HG03135 (cell line): ENCODE data around the gene PDCD1LG2.
A peak's percentile ranks its signal among the peaks of the same experiment; 100 is the strongest.
"Not testable (repeated sequence)": the region's sequence is repeated elsewhere in the genome, so short reads cannot be mapped to it uniquely, and the experiment has no call there.

Experiments
- ATAC-seq: cut with Tn5 transposase; IDR thresholded peaks from one replicate; pipeline ENCODE4 v1.9.1; 2021; ENCODE audit warnings: mild to moderate bottlenecking, moderate library complexity; ENCODE audit not compliant: unreplicated experiment

PDCD1LG2 gene

DNA sequence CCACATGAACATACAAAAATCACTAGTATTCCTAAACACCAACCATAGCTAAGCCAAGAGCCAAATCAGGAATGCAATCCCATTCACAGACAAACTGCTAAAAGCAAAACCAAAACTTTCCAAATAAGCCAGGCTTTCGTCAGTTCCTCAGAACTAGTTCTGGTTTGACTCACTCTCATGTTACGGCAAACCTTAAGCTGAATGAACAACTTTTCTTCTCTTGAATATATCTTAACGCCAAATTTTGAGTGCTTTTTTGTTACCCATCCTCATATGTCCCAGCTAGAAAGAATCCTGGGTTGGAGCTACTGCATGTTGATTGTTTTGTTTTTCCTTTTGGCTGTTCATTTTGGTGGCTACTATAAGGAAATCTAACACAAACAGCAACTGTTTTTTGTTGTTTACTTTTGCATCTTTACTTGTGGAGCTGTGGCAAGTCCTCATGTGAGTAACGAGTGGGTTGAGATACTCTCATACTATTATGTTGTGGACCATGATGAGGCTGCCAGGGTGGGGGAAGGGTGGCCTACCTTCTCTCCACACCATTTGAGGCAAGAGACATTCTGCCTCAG lies at the start of gene PDCD1LG2:
PDCD1LG2 (plus strand) TSS at position 172 of the 572 bp plus-strand sequence. CDS start 12,016 bp downstream, outside the sequence.
- peak; percentile 80 for ATAC-seq

- not testable (repeated sequence) for ATAC-seq
Observed at GRCh38 chr9:5464831-5465330, 45.5 kb upstream of the PDCD1LG2 start.

GRCh38 chr9:5466005-5466404 lies 44.3 kb upstream of the PDCD1LG2 start:
- no peak for ATAC-seq

DNA sequence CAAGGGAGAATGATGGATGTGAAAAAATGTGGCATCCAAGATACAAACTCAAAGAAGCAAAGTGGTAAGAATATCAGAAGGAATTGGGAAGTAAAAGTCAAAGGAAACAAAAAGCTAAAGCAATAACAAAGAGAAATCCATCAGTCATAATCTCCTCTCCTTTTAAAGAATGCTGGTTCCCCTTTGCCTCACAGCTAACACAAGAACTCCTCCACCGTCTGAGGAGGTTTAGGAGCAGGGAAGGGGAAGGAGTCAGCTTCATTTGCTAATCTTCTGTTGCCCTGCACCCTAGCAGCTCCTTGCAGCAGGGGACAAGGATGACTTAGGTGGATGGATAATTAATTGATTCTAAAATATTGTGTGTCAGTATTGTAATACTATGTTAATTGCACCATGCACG lies 43.6 kb upstream of the PDCD1LG2 start:
- ATAC-seq: no peak

- no peak for ATAC-seq
Observed at GRCh38 chr9:5468850-5469249, 41.5 kb upstream of the PDCD1LG2 start.

DNA sequence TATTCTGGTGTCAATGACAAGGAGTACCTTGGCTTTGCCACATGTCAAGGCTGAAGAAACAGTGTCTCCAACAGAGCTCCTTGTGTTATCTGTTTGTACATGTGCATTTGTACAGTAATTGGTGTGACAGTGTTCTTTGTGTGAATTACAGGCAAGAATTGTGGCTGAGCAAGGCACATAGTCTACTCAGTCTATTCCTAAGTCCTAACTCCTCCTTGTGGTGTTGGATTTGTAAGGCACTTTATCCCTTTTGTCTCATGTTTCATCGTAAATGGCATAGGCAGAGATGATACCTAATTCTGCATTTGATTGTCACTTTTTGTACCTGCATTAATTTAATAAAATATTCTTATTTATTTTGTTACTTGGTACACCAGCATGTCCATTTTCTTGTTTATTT lies 40.2 kb upstream of the PDCD1LG2 start:
- no peak for ATAC-seq

DNA sequence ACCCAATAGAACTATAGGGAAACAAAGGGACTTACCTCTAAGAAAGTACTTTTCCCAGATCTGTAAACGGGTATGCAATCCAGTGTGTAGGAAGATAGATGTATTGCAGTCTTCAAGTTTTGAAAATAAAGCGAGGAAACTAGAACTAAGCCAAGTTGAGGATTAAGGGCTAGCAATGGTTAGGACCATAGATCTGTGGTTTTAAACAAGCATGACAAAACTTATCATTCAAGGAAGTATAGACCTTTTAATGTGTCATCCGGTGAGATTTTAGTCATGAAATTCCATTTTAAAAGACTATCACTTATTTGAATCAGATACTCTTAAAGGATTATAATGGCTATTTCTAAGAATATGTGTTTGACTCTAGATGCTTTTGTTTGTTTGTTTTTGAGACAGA lies 39.5 kb upstream of the PDCD1LG2 start:
- no peak for ATAC-seq

DNA sequence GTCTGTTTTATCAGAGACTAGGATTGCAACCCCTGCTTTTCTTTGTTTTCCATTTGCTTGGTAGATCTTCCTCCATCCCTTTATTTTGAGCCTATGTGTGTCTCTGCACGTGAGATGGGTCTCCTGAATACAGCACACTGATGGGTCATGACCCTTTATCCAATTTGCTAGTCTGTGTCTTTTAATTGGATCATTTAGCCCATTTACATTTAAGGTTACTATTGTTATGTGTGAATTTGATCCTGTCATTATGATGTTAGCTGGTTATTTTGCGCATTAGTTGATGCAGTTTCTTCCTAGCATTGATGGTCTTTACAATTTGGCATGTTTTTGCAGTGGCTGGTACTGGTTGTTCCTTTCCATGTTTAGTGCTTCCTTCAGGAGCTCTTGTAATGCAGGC lies 34.7 kb upstream of the PDCD1LG2 start:
- not testable (repeated sequence) for ATAC-seq

GRCh38 chr9:5478206-5478605 lies 32.1 kb upstream of the PDCD1LG2 start:
- ATAC-seq: no peak

GRCh38 chr9:5479994-5480694 lies 30.2 kb upstream of the PDCD1LG2 start:
- no peak for ATAC-seq

GRCh38 chr9:5480919-5481318 lies 29.4 kb upstream of the PDCD1LG2 start:
- no peak for ATAC-seq

DNA sequence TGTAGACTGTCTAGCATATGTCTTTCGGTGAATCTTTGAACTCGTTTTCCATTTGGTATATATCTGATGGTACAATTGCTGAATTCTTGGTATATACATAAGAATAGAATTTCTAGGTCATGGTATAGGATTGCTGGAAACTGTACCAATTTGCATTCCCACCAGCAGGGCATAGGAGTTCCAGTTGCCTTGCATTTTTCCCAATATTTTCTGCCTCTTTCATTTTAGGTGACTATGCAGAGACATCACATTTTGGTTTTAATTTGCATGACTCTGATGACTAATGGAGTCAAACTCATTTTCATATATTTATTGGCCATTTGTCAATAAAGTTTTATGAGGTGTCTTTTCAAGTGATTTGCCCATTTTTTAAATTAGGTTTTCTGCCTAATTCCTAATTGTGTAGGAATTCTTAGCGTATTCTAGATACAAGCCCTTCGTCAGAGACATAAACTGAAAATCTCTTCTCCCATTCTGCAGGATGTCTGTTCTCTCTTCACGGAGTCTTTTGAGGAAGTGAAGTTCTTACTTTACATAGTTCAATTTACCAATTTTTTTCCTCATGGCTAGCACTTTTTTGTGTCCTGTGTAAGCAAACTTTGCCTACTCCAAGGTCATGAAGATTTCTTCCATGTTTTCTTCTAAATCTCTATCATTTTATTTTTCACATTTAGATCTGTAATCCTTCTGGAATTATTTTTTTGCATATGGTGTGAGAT lies 28.9 kb upstream of the PDCD1LG2 start:
- ATAC-seq: no peak

GRCh38 chr9:5482194-5482593 lies 28.1 kb upstream of the PDCD1LG2 start:
- ATAC-seq: no peak

DNA sequence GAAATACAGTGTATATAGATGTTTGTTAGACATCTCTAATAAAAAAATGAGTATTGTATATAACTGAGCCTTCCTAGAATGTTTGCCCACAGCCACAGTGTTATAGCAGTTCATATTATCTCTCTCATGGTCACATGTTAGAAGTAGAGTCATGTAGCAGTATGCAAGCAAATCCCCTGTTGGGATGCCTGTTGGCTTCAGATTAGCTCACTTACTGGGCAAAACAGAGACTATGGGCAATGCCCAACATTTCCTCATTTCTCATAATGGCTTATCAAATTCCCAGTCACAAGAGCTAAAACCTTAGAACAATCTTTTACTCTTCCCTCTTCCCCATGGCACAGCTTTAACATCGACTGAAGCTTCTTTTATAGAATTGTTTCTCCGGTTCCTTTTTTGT lies 27.0 kb upstream of the PDCD1LG2 start:
- ATAC-seq: no peak

- ATAC-seq: no peak
Observed at GRCh38 chr9:5485378-5486085, 24.8 kb upstream of the PDCD1LG2 start.

GRCh38 chr9:5486988-5487387 lies 23.3 kb upstream of the PDCD1LG2 start:
- ATAC-seq: no peak

DNA sequence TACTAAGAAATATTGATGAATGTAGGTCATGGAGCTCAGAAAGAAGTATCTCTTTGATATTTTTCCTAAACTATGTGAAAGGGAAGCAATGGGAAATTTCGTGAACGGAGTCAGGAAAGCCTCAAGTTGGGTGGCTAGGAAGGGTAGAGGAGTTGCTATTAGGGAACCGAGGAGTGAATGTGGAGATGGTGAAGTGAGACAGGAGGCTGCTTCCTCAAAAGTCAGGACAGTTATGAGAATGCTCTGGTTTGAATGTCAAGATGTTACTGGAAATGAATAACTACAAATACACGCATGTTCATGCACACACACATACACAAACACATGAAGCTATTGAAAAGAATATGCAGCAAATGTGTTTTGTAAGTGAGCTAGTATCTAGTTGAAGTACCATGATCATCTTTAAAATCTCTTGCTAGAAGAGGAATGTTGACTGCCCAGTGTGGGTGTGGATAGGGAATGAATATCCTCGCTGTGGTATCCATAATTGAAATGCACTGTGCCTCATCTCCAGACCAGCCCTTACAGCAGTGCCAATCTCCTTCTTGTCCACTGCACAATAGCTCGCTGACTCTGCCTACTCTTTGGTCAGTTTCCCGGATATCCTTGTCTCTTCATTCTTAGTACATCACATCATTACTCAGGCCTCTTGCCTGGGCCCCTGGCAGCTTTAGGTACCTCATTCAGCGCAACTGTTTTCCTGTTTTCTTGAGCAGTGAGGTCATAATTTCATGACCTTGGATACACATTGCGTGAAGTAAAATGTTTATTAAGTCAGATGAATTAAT lies 21.9 kb upstream of the PDCD1LG2 start:
- ATAC-seq: no peak

GRCh38 chr9:5489630-5490490 lies 20.5 kb upstream of the PDCD1LG2 start:
- ATAC-seq: no peak

DNA sequence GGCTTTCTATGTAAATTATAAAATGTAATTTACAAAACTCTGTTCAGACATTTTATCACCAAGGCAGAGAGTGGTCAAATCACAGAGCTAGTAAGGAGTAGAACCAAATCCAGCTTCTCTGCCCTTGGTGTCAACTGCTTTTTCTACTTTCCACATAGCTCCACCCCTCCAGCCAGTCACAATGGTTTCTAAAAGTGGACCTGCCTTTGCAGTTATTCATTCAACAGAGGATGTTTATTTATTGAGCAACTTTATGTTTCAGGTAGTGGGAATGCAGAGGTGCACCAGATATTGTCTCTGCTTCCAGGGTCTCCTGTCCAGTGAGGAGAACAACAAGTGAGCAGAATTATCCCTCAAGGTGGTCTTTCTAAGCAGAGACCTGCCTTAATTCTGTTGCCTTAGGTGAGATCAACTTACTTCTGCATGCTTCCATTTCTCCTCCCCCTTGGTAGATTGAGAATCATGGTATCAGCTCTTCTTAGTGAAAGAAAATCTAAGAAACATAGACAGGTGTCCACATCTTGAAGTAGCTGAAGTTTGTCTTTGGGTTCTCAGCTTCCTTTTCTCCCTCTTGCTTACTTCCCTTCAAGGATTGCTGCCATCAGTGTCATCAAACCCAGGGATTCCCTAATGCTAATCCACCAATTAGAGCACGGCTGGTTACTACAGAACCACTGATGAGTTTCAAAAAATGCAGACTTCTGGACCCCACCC lies 17.2 kb upstream of the PDCD1LG2 start:
- ATAC-seq: no peak
